NCI-H187 treated with DMSO at 0.1 percent for 48 hours (cell line): ENCODE measurements around the gene DLK1.

ENCODE experiments used
- DNase-seq: peaks from one replicate; lab custom pipeline; 2025; lab: John Stamatoyannopoulos, UW

Gene DLK1

DNA sequence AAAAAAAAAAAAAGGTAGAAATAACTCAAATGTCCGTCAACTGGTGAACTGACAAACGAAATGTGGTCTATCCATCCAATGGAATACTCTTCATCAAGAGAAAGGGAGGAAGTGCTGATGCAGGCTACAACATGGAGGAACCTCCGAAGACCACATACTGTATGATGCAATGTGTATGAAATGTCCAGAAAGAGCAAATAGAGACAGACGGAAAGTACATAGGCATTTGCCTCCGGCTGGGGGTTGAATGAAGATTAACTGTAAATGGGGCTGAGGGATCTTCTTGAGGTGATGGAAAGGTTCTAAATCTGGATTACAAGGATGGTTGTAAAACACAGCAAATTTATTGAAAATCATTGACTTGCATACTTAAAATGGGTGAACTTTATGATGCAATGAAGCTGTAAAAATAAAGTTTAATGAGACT is 35.4 kb downstream of the DLK1 start:
- DNase-seq, result no peak

DNA sequence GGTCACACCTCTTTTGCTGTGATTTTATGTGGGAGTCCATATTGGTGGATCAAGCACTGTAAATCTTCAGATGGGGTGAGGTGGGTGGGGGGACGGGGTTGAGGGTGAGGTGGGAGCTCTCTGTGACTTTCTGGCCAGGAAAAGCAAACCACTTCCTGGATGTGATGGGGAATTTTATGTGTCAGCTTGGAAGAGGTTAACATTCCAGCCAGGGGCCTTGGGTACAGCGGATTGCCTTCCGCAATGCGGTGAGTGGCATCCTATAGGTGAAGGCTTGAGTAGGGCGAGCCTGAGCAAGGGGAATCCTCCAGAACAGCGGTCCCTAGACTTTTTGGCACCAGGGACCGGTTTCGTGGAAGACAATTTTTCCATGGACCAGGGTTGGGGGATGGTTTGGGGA is 36.2 kb downstream of the DLK1 start:
- no peak for DNase-seq

DNA sequence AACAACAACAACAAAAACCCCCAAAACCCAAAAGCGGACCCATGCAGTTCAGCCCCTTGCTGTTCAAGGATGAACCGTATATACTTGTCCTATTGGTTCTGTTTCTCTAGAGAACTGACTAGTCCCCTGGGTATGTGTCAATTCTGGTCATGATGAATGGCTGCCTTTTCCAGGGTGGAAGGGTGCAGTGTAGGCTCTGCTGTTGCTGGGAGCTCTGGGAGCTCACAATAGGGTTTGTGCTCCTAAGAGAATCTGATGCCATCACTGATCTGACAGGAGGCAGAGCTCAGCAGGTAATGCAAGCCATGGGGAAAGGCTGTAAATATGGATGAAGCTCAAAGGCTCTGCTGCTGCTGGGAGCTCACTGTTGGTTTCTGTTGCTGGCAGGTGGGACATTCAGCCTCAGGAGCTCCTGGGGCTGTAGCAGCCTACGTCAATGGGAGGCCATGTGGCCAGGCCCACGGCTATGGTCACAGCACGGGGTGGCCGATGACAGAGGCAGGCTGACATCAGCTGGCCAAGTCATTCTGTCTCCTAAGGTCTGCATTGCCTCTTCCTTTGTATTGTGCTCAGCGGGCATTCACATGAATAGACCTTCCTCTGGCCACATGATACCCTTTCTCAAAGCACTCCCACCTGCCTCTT is 37.9 kb downstream of the DLK1 start:
- DNase-seq, result no peak

DNA sequence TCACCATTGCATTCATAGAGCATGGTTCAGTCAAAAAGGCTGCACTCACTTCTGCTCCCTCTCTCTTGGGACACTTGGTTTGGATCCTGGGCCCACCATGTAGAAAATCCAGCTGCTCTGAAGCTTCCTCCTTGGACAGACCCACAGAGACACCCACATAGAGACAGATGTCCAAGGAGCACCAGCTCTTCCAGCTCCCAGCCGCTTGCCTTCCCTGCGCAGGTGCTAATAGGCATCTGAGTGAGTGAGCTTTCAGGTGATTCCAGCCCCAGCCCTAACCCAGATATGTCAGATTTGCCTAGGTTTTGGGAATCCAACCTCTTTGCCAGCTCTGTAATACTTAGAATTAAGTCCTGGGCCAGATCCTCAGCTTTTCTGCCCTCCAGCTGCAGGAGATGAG is 38.6 kb downstream of the DLK1 start:
- no peak for DNase-seq

DNA sequence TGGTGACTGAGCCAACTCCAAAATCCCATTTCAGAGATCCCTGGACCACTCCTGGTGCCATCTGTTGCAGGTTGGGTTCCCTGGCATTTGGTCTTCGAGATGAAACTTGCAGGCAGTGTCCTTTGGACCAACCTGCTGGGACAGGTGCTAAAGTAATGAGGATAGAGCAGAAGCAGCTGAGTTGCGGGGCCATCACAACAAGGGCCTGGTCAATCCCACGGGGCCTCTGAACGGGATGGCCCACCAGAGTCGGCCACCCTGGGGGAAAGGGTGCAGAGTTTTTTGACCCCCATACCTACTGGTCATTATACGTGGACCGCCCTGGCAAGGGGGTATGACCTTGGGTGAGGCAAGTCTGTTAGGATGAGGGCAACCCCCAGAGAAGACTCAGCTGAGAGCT is 39.3 kb downstream of the DLK1 start:
- DNase-seq, result no peak

DNA sequence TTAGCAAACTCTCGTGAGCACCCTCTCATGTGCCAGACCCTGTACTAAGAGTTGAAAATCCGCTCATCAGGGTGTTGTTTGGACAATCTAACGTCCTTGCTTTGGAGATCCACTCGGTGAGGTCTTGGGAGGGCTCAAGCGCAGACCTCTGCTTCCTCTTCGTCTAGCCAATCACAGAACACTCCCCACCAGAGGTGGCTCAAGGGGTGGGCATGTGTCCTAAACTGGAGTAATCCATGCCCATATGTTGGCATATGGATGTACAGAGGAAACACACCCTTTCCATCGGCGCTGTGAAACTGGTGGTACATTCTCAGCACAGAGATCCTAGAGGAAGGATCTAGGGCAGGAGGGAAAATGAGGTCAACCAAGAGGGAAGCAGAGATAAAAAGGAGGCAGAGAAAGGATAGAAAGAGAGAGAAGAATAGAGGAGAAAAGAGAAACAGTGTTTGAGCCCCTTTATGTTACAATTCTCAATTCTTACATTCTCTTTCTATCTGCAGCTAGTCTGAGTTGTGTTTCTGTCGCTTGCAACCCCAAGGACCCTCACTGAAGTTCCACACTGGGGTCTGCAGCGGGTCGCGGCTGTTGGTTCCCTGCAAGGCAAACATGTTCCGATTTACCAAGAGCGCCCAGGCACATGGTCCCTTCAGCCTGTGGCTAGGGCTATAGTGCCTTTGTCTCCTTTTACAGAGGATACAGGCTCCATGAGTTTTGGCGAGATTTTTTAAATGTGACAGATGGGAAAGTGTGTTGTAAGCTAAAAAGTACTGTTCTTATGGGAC is 40.5 kb downstream of the DLK1 start:
- no peak for DNase-seq

DNA sequence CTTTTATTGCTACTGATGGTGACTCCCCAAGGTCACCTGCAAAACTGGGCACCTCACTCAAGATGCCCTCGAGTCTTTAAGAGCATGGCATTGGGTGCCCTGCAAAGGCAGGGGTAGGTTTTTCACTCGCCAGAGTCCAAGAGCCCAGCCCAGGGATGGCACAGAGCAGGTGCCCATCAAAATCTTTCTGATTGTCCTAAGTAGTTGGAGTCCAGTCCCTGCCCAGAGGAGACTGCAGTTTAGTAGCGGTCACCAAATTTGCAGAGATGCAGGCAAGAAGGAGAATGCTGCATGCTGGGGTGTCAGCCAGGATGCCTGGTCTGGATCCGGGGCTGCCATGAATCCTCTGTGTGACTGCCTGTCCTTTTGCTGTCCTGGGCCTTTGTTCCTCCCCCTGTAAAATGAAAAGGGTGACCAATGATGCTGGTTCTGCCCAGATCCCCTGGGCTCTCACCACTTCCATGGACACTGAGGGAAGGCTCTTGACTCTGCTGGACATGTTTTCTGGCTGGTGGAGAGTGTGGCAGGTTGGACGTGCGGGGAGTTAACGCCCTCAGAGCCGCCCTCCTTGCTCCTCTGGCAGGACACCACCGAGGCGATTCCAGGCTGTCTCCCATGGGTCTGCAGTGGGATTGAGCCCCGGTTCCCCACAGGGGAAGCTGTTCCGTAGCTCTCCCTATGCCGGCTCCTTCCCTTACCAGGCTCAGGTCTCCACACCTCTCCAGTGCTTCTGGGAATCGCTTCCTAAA is 41.3 kb downstream of the DLK1 start:
- no peak for DNase-seq

DNA sequence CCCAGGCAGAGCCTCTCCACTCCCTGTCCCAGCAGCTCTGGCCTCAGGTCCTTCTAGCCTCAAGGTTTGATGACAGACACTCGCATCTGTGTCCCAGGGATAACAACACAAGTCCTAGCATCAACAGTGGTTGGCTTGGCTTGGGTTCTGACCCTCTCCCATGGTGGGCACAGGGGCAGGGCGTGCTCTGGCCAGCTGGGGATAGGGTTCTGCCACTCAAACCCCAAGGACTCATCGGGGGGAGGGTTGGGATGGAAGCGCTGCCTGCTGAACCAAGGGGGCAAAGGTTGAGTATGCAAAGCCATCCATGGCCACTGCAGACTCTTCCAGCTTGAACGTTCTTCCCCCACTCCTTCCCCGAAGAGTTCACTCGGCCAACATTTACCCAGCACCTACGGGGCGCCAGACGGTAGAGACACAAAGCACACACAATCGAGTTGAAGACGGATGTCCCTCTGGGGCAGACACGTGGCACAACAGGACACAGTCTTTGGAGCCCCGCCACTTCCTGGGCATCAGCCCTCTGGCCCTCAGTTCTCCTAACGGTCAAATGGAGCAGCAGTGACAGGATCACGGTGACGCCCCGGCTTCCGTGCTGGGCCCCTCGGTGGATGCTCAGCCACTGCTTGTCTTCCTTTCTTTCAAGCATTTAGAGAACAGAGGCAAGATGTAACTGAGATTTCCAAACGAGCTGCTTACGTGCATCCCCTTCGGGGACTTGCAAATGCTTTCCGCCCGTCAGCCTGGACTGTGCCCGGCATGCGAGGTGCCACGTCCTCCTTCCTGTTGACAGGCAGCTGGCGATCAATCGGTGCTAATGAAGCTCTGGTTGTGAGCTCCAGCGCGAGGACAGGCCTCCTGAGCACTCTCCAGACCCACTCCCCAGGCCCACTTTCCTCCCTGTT is 42.6 kb downstream of the DLK1 start:
- DNase-seq, result no peak

DNA sequence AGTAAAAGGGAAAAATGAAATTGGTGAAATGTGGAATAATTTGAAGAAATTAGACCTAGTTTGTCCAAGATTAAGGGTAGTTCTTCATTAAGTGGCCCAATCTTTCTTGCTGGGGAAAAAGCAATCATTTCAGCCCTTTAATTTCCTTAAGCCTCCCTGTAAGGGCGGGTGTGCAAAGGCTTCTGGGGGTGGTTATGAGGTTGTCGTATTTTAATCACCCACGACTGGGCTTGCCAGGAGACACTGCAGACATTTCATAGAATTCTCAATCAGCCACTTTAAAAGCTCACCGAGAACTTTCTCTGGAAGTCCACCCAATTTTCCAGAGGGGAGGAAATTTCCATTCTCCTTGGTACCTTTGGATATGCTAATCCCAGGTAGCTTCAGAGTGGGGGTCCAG is 43.4 kb downstream of the DLK1 start:
- no peak for DNase-seq

DNA sequence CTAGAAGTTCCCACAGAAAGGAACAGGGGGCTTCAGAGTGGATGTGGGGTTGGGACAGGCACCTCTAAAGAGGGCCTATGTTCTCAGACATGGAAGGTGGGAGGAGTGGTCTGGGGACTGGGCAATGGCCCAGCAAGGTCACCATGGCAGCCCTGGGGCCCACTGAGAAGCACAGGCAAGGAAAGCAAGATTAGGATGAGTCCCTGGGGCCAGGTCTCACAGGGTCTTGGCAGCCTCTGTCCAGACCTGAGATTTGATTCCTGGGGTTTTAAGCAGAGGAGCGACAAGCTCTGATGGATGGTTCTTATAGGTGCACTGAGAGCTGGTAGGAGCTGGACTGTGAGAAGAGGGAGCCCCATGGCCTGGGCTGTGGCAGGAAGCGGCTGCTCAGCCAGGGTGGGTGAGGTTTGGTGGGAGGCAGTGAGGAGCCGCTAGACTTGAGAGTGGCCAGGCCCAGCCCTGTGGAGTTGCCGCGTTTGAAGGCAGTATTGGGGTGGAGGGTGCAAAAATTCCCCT is 44.0 kb downstream of the DLK1 start:
- no peak for DNase-seq

DNA sequence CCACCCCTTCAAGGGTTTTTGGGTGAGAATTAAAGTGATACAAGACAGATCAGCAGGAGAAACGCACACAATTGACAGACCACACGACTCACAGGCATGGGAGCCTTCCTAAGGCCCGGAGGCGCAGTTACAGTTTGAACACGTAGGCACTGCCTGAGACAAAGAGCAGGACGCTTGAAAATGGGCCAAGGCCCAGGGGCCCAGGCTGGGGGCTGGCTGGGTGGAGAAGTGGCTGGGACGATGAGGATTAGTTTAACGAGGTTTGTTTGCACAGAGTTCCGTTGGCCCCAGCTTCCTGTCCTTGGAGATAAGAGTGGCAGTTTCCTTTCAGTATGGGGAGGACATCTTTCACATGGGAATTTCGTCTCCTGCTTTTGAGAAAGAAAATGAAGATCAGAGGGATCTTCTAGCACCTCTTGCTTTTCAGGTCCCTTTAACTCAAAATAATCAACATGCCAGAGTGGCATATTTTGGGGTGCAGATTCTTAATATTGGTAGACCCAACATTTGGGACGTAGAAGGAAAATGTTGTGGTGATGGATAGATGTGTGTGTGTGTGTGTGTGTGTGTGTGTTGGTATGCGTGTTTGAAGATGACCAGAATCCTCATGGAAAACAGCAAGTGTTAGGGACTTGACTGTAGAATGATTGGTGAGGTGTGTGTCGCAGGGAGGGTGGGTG is 44.6 kb downstream of the DLK1 start:
- DNase-seq, result no peak

DNA sequence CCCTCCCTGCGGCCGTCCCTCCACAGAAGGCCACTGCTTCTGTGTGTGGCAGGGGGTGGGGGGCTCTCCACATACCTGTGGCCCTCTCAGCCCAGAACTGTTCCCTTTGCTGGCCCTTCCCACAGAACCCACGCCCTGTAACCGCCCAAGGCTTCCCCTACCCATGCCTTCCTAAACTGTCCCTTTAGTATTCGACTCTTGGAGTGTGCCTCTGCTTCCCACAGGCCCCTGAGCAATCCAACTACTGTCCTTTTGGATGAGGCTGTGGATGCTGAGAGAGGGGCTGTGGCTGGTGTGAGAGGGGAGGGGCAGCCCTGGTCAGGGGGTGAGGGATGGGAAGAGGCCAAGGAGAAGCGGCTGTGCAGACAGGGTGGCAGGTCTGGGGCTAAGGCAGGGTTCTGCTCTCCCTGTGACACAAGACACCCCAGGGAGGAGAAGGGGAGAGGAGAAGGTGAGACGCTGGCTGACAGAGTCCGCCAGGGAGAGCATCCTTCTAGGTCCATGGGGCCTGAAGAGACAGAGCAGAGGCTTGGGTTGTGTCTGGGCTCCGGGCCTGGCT is 46.0 kb downstream of the DLK1 start:
- no peak for DNase-seq

DNA sequence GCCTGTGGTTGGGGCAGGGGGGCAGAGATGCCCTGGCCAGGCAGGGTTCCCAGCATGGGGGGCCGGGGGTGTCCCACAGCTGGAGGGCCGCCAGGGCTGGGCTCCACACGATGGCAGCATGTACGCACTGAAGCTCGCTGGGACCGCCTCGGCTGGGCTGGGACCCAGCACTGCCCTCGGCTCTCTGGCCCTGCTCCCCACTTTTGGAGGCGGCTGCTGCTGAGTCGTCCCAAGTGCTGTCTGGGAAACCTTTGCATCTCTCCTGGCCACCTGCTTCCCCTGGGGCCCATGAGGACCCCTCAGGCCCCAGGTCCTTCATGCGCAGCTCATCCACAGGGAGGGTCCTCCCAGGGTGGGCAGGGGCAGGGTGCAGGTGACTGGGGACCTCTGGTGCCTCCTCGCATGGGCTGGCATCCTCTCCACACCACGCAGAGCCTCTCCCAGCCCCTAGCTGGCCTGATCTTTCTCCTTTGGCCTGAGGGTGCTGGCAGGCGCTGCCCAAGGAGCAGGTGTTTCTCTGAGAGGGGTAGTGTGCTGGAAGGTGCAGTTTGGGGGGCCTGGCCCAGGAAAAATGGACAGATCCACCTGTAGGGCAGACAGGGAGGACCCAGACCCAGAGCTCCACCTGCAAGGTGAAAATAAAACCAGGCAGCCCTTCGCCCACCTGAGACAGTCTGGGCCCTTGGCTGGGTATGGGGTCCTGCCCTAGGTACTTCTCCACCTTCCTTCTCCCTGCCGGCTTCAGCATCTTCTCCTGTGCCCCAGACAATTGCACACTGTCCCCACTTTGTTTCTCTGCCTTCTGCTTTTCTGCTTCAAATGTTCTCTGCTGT is 46.9 kb downstream of the DLK1 start:
- no peak for DNase-seq

DNA sequence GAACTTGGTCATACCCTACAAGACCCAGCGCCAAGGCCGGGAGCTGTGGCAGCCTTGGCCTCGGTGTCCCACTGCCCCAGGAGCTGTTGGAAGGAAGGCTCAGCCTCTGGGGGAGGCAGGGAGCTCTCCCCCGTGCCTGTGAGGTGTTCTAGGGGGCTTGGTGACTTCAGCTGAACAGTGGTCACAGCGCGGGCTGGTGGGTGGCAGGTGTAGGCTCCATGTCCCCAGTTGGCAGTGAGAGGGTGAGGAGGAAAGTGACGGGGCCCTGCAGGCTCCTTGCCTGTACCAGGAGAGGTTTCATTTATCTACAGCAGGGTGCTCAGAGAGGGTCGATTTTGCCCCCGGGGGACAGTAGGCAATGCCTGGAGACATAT is 47.5 kb downstream of the DLK1 start:
- no peak for DNase-seq

DNA sequence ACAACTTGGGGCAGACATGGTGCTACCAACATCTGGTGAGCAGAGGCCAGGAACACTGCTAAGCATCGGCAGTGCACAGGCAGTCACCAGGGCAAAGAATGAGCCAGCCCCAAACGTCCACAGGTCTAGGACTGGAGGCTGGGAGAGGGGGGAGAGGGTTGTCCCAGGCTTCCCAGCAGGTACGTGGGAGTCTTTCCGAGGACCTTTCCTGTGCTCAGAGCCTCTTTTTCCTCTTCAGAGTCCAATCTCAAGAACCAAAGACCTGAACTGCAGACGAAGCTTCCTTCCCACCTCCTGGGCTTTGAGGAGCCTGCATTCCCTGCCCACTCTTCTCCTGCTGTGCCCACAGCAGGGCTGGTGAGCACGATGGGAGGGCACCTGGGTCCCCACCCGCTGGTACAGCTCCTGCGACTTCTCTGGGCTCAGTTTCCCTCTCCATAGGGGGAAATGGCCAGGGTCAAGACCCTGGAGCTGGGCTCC is 48.7 kb downstream of the DLK1 start:
- no peak for DNase-seq

DNA sequence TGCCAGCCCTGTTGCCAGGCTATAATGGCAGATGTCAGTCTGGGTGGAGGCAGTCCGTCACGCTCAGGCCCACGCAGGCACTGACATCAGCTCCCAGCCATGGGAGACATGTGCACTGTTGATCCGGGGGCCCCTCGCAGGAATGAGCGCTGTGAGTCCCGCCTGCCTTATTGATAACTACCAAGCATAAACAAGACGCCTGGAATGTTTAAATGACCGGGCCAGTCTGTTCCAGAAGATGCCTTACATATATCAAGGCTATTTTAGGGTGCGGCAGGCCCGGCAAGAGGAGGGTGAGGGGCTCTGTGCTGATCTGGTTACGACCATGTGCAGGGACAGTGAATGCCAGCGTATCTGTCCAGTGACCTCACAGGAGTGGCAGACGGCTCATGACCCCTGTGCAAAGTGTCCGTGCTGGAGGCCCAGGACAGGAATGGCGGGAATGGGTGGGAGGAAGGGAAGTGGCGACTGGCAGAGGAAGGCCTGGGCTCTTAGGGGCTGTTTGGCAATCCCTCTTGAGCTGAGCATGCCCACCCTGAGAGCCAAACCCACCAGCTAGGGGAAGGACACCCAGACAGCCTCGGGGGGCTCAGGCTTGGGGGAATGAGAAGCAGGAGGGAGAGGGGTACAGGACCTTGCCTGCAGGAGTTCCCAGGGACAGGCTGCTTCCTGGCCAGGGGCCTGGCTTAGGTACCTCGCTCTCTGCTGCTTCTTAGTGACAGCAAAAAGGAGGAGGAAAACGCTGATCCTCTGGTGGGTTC is 49.3 kb downstream of the DLK1 start:
- no peak for DNase-seq

DNA sequence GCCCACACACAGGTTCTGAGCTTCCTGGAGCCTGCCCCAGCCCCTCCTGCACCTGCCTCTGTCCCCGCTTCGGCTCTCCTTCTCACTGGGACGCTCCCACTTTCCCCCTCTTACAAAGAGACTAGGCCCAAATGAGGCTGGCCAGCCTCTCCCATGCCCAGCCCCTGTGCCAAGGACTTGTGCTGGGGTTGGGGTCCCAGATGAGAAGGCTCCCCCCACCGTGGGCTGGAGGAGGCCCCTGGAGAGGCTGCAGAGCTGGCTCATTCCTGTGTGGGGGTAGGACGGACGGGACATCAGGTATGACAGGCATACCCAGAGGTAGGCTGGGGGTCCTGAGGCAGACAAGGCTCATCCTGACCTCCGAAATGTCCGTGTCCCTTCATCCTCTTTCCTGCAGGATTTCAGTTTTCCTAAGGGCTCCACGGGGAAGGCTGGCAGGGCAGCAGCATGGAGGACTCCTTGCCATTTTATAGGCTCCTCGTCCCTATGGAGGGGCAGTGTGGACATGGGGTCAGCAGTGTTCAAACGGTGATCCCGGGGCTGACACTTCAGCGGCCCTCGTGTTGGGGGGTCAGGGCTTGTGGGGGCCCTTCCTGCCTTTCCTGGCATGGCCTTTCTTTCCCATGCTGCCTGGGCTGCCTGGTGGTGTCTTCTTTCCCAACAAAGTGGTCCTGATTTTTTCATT is 50.1 kb downstream of the DLK1 start:
- no peak for DNase-seq

DNA sequence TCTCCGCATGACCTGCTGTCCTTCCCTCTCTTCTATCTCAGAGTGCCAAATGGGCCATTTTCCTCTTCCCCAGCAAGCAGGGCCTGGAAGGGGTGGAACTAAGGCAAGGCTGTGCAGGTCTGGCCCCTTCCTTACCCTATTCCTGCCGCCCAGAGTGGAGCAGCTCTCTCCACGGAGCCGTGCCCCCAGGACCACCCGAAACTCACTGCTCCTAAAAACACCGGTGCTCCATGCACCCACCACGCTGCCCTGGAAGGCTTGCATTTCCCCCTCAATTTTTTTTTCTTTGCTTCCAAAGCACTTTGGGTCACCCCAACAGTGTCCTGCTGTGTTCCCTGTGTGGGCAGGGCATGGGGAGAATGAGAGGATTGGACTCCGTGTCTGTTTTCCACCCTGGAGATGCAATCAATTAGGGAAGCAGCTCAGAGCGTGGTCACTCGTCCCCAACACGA is 50.7 kb downstream of the DLK1 start:
- DNase-seq, result no peak
